ENCODE measurements around the gene CEMIP2.
A peak's percentile ranks its signal among the peaks of the same experiment; 100 is the strongest.
"Not testable (repeated sequence)": the region's sequence is repeated elsewhere in the genome, so short reads cannot be mapped to it uniquely, and the experiment has no call there.

CEMIP2 gene

DNA sequence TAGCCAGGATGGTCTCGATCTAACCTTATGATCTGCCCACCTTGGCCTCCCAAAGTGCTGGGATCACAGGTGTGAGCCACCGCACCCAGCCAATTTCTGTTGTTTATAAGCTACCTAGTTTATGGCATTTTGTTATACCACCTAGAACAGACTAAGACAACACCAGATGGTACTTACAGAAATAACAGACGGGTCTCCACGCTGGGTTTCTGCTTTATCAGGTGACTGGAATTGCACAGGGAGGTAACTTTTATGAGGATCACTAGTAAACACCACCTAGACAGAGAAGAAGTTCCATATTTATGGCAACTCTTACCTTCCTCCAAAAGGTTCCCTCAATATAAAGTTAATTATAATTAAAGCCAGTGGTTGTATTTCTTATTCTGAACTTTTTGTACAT is 74.0 kb downstream of the CEMIP2 start:
- Mint-ChIP-seq H3K27me3 (no peaks in the 10 kb centered on the region), H3K9me3 (no peaks in the 10 kb centered on the region), H3K36me3 (peaks cover 33% of the 10 kb centered on the region), H3K4me3 (no peak overlapping the region), H3K27ac (no peak overlapping the region), H3K4me1 (no peaks in the 10 kb centered on the region)
- ATAC-seq (ENCODE audit: low read depth) (no peak), DNase-seq (ENCODE audit: low spot score in 2 of 2) (no peak)

DNA sequence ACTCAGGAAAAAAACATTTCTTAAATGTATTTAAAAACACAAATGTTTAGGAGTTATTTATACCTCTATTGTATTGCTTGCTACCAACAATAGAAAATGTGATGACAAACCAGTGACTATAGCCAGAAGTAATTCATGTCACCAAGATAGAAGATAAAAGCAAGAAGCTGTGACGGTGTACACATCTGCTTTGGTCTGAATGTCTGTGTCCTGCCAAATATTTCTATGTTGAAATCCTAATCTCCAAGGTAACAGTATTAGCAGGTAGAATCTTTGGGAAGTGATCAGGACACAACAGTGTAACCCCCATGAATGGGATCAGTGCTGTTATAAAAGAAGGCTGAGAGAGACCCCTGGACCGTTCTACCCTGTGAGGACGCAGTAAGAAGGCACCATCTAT is 74.7 kb downstream of the CEMIP2 start:
- H3K27me3 Mint-ChIP-seq, result no peaks in the 10 kb centered on the region
- ATAC-seq (ENCODE audit: low read depth) (no peak), DNase-seq (ENCODE audit: low spot score in 2 of 2) (no peak)
- H3K27ac Mint-ChIP-seq, result no peak overlapping the region
- peaks cover 36% of the 10 kb centered on the region for H3K36me3 Mint-ChIP-seq
- no peaks in the 10 kb centered on the region for H3K9me3 Mint-ChIP-seq
- H3K4me1 Mint-ChIP-seq, result no peaks in the 10 kb centered on the region
- H3K4me3 Mint-ChIP-seq, result no peak overlapping the region

- Mint-ChIP-seq H3K4me1 (no peaks in the 10 kb centered on the region), H3K4me3 (no peak overlapping the region), H3K36me3 (peaks cover 32% of the 10 kb centered on the region), H3K27me3 (no peaks in the 10 kb centered on the region), H3K9me3 (no peaks in the 10 kb centered on the region), H3K27ac (no peak overlapping the region)
- ATAC-seq (ENCODE audit: low read depth) (no peak), DNase-seq (ENCODE audit: low spot score in 2 of 2) (no peak)
Observed at GRCh38 chr9:71692337-71692736, 76.0 kb downstream of the CEMIP2 start.

GRCh38 chr9:71691576-71691975 is 76.7 kb downstream of the CEMIP2 start:
- H3K4me3 Mint-ChIP-seq; DNase-seq (ENCODE audit: low spot score in 2 of 2); H3K4me1 Mint-ChIP-seq; H3K27me3 Mint-ChIP-seq; H3K9me3 Mint-ChIP-seq; ATAC-seq (ENCODE audit: low read depth); H3K27ac Mint-ChIP-seq: not testable (repeated sequence)
- H3K36me3 Mint-ChIP-seq, result peaks cover 31% of the 10 kb centered on the region

DNA sequence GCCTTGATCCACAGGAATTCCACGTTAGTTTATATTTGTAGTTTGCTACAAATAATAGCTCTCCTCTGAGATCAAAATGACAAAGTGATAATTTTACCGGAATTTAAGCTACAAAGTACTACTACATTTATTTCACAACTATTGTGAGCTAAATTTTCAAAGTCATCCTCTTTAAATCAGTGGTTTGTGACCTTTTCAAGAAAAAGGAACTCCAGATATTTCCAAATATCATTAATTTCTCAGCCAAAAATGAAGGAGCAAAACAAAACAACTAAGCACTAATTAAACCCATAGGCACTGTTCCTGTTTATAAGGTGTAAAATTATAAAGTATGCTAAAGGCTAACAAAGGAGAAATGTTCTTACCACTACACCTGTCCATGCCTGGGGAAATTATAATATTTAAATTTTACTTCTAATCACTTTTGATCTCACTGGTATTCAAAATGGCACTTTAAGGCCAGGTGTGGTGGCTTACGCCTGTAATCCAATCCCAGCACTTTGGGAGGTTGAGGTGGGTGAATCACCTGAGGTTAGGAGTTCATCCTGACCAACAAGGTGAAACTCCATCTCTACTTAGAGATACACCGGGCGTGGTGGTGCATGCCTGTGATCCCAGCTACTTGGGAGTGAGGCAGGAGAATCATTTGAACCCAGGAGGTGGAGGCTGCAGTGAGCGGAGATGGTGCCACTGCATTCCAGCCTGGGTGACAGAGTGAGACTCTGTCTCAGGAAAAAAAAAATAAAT is 77.5 kb downstream of the CEMIP2 start:
- no peak for DNase-seq (ENCODE audit: low spot score in 2 of 2)
- peaks cover 6% of the 10 kb centered on the region for H3K4me1 Mint-ChIP-seq
- H3K36me3 Mint-ChIP-seq, result peaks cover 30% of the 10 kb centered on the region
- no peaks in the 10 kb centered on the region for H3K27me3 Mint-ChIP-seq
- no peaks in the 10 kb centered on the region for H3K9me3 Mint-ChIP-seq
- ATAC-seq (ENCODE audit: low read depth), result no peak
- no peak overlapping the region for H3K4me3 Mint-ChIP-seq
- H3K27ac Mint-ChIP-seq, result no peak overlapping the region

GRCh38 chr9:71690063-71690688 is 78.1 kb downstream of the CEMIP2 start:
- H3K4me1 Mint-ChIP-seq, result peaks cover 12% of the 10 kb centered on the region

GRCh38 chr9:71687676-71688075 is 80.6 kb downstream of the CEMIP2 start:
- peaks cover 12% of the 10 kb centered on the region for H3K4me1 Mint-ChIP-seq
- H3K36me3 Mint-ChIP-seq, result peaks cover 31% of the 10 kb centered on the region
- ATAC-seq (ENCODE audit: low read depth), result no peak
- H3K27me3 Mint-ChIP-seq, result no peaks in the 10 kb centered on the region
- no peak overlapping the region for H3K27ac Mint-ChIP-seq
- H3K9me3 Mint-ChIP-seq, result no peaks in the 10 kb centered on the region
- no peak overlapping the region for H3K4me3 Mint-ChIP-seq
- DNase-seq (ENCODE audit: low spot score in 2 of 2), result no peak

More at GRCh38 chr9:71690063-71690688, 78.1 kb downstream of the CEMIP2 start:
- H3K36me3 Mint-ChIP-seq, result peaks cover 29% of the 10 kb centered on the region
- no peak overlapping the region for H3K4me3 Mint-ChIP-seq
- no peak for ATAC-seq (ENCODE audit: low read depth)
- H3K9me3 Mint-ChIP-seq, result no peaks in the 10 kb centered on the region
- H3K27ac Mint-ChIP-seq, result no peak overlapping the region
- DNase-seq (ENCODE audit: low spot score in 2 of 2), result no peak
- no peaks in the 10 kb centered on the region for H3K27me3 Mint-ChIP-seq

DNA sequence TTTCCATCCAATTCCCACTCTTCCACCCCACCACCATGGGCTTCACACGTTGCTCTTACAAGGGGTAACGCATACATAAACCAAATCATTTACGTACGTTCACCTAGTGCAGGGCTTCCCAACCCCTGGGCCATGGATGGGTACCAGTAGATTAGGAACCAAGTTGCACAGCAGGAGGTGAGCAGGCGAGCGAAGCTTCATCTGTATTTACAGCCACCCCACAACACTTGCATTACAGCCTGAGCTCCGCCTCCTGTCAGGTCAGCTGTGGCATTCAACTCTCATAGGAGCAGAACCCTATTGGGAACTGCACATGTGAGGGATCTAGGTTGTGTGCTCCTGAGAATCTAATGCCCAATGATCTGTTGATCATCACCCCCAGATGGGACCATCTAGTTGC is 82.3 kb downstream of the CEMIP2 start:
- ATAC-seq (ENCODE audit: low read depth) (no peak), DNase-seq (ENCODE audit: low spot score in 2 of 2) (no peak)
- Mint-ChIP-seq H3K36me3 (peaks cover 28% of the 10 kb centered on the region), H3K9me3 (no peaks in the 10 kb centered on the region), H3K4me3 (no peak overlapping the region), H3K27me3 (no peaks in the 10 kb centered on the region), H3K4me1 (peaks cover 16% of the 10 kb centered on the region), H3K27ac (no peak overlapping the region)

DNA sequence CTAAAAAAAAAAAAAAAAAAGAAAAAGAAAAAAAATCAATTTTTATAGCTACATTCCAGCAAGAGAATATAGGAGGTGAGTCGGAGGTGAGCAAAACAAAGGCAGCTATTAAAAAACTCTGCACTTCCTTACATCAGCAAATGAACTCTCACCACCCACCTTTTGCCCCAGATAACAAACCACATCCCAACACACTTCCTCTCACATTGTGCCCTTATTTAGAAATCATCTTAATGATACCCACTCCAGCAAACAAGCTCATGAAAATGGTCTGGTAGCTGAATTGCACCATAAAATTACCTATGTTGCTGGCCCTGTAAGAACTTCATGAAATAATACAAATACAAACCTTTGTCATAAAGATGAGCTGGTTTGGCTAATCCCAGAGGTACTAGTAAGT is 82.9 kb downstream of the CEMIP2 start:
- H3K36me3 Mint-ChIP-seq, result peaks cover 24% of the 10 kb centered on the region
- peak overlapping the region; percentile 10 for H3K27ac Mint-ChIP-seq
- DNase-seq (ENCODE audit: low spot score in 2 of 2) (no peak), ATAC-seq (ENCODE audit: low read depth) (peak; percentile 61)
- no peaks in the 10 kb centered on the region for H3K9me3 Mint-ChIP-seq
- H3K4me3 Mint-ChIP-seq, result no peak overlapping the region
- H3K27me3 Mint-ChIP-seq, result no peaks in the 10 kb centered on the region
- peaks cover 16% of the 10 kb centered on the region for H3K4me1 Mint-ChIP-seq

- no peak overlapping the region for H3K27ac Mint-ChIP-seq
- no peak for DNase-seq (ENCODE audit: low spot score in 2 of 2)
- peaks cover 19% of the 10 kb centered on the region for H3K4me1 Mint-ChIP-seq
- H3K4me3 Mint-ChIP-seq, result no peak overlapping the region
- H3K36me3 Mint-ChIP-seq, result peaks cover 18% of the 10 kb centered on the region
- no peak for ATAC-seq (ENCODE audit: low read depth)
- no peaks in the 10 kb centered on the region for H3K9me3 Mint-ChIP-seq
- H3K27me3 Mint-ChIP-seq, result no peaks in the 10 kb centered on the region
Observed at GRCh38 chr9:71684566-71684965, 83.7 kb downstream of the CEMIP2 start.

- Mint-ChIP-seq H3K27ac (no peak overlapping the region), H3K4me1 (peaks cover 19% of the 10 kb centered on the region), H3K27me3 (no peaks in the 10 kb centered on the region), H3K36me3 (peaks cover 12% of the 10 kb centered on the region), H3K9me3 (no peaks in the 10 kb centered on the region), H3K4me3 (no peak overlapping the region)
- DNase-seq (ENCODE audit: low spot score in 2 of 2) (no peak), ATAC-seq (ENCODE audit: low read depth) (no peak)
Observed at GRCh38 chr9:71683598-71684235, 84.6 kb downstream of the CEMIP2 start.

DNA sequence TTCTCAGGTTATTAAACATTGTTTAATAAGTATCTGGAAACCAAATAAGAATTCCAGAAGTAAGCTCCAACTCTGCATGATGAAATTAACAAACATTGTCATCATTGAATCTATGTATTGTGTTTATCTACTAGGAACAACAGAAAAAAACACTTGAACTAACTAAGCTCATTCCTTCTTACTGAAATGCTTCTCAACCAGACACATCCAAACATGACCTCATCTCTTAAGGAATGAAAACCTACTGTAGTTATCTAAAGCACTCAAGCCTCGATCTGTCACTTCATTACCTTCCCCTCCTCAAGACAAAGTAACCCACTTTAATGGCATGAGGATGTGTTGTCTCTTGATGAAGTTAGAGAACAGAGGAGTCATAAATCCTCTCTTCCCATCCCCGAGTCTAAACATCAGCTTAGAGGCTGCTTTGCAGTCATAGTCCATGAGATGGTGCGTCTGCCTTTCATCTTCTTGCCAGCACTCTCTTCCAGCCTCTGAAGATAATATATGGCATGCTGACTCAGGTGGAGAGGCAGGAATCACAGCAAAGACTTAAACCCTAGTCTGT is 86.5 kb downstream of the CEMIP2 start:
- Mint-ChIP-seq H3K4me1 (peaks cover 20% of the 10 kb centered on the region), H3K36me3 (peaks cover 8% of the 10 kb centered on the region), H3K27me3 (no peaks in the 10 kb centered on the region), H3K4me3 (no peak overlapping the region), H3K9me3 (no peaks in the 10 kb centered on the region), H3K27ac (peak overlapping the region; percentile 47)
- no peak for DNase-seq (ENCODE audit: low spot score in 2 of 2)
- ATAC-seq (ENCODE audit: low read depth), result no peak

GRCh38 chr9:71681104-71681707 is 87.1 kb downstream of the CEMIP2 start:
- Mint-ChIP-seq H3K27me3 (no peaks in the 10 kb centered on the region), H3K4me3 (no peak overlapping the region), H3K9me3 (no peaks in the 10 kb centered on the region), H3K36me3 (peaks cover 8% of the 10 kb centered on the region), H3K27ac (no peak overlapping the region), H3K4me1 (peaks cover 24% of the 10 kb centered on the region)
- ATAC-seq (ENCODE audit: low read depth) (peak; percentile 50), DNase-seq (ENCODE audit: low spot score in 2 of 2) (no peak)
